HG02571 (cell line): ENCODE results near the gene BIRC7.

Experiments used
- ATAC-seq: cut with Tn5 transposase; IDR thresholded peaks from one replicate; pipeline ENCODE4 v1.9.1; 2021; ENCODE audit warnings: mild to moderate bottlenecking, moderate library complexity; ENCODE audit not compliant: unreplicated experiment

BIRC7 gene

GRCh38 chr20:63261795-63262528 lies 26.3 kb downstream of the BIRC7 start:
- no peak for ATAC-seq

GRCh38 chr20:63262836-63263235 lies 27.1 kb downstream of the BIRC7 start:
- no peak for ATAC-seq

- no peak for ATAC-seq
Observed at GRCh38 chr20:63264000-63264399, 28.3 kb downstream of the BIRC7 start.

- ATAC-seq: no peak
Observed at GRCh38 chr20:63264519-63264918, 28.8 kb downstream of the BIRC7 start.

- no peak for ATAC-seq
Observed at GRCh38 chr20:63265891-63266515, 30.3 kb downstream of the BIRC7 start.

- ATAC-seq: no peak
Observed at GRCh38 chr20:63267691-63268090, 32.0 kb downstream of the BIRC7 start.

- ATAC-seq: no peak
Observed at GRCh38 chr20:63268256-63268655, 32.6 kb downstream of the BIRC7 start.

GRCh38 chr20:63268671-63269439 lies 33.1 kb downstream of the BIRC7 start:
- ATAC-seq: no peak

GRCh38 chr20:63269724-63270123 lies 34.0 kb downstream of the BIRC7 start:
- no peak for ATAC-seq

GRCh38 chr20:63270606-63271325 lies 35.1 kb downstream of the BIRC7 start:
- ATAC-seq: no peak

GRCh38 chr20:63272105-63273058 lies 36.7 kb downstream of the BIRC7 start, which contains the start of gene ARFGAP1:
Gene ARFGAP1, plus strand, starts transcription at chr20:63272813. Its CDS starts 2,768 bp downstream, at chr20:63275581.
- ATAC-seq: peak; percentile 75

GRCh38 chr20:63273059-63273579 lies 37.4 kb downstream of the BIRC7 start:
- ATAC-seq: no peak

GRCh38 chr20:63273635-63274380 lies 38.1 kb downstream of the BIRC7 start:
- no peak for ATAC-seq

GRCh38 chr20:63274381-63275228 lies 38.9 kb downstream of the BIRC7 start:
- no peak for ATAC-seq

GRCh38 chr20:63275825-63276224 lies 40.1 kb downstream of the BIRC7 start:
- no peak for ATAC-seq

GRCh38 chr20:63276956-63277355 lies 41.3 kb downstream of the BIRC7 start:
- no peak for ATAC-seq

GRCh38 chr20:63277466-63278272 lies 42.0 kb downstream of the BIRC7 start:
- ATAC-seq: no peak
